ENCODE results near the gene DYRK1B.

DNA sequence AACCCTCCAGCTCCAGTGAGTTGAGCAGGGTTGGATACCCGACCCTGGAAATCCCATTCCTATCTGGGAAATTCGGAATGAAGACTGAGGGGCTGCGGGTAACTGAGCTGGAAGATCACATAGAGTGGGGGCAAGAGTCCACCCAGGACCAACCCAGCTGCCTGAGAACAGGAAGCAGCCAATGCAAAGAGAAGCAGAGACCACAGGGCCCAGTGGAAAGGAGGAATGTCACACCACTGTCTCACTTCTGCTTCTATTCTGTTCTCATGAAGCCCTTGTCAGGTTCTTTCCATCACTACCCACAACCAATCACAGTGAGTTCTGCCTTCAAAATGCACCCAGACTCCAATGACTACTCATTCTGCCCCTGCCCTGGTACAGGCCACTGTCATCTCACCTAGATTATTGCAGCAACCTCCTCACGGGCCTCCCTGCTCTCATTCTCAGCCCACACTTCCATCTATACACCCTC, 15.3 kb downstream of the DYRK1B start:
- TF ChIP-seq, protein P1, sequence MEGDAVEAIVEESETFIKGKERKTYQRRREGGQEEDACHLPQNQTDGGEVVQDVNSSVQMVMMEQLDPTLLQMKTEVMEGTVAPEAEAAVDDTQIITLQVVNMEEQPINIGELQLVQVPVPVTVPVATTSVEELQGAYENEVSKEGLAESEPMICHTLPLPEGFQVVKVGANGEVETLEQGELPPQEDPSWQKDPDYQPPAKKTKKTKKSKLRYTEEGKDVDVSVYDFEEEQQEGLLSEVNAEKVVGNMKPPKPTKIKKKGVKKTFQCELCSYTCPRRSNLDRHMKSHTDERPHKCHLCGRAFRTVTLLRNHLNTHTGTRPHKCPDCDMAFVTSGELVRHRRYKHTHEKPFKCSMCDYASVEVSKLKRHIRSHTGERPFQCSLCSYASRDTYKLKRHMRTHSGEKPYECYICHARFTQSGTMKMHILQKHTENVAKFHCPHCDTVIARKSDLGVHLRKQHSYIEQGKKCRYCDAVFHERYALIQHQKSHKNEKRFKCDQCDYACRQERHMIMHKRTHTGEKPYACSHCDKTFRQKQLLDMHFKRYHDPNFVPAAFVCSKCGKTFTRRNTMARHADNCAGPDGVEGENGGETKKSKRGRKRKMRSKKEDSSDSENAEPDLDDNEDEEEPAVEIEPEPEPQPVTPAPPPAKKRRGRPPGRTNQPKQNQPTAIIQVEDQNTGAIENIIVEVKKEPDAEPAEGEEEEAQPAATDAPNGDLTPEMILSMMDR (IDR thresholded peaks at IDR 0.05): no peak
- TF ChIP-seq POLR2A (IDR thresholded peaks at IDR 0.05): no peak
